Endothelial cell of umbilical vein (primary cell): ENCODE results near the gene VPS26C. TPM values are rescaled to one million over a fixed set of nuclear protein-coding genes. Genes with fewer than 3 reads are reported as not detected.

Source experiments
- BruUV-seq: library from RNA; stranded (reverse); fragments of 400-500 nt; replicated peaks from 2 replicates; lab custom pipeline; 2021; lab: Mats Ljungman, UMichigan
- CTCF ChIA-PET: fragments of 300-600, 350-600 bp; sonication (Branson Sonifier 250); formaldehyde crosslinking; loops from one replicate; lab custom pipeline; 2021; ENCODE audit warnings: antibody characterized with exemption, inconsistent platforms; lab: Charles Lee
- POLR2A ChIA-PET: fragments of 300-600, 350-600 bp; sonication (Branson Sonifier 250); formaldehyde crosslinking; loops from one replicate; lab custom pipeline; 2021; ENCODE audit warnings: antibody characterized with exemption, inconsistent platforms; lab: Charles Lee
- DNase-seq: peaks from one replicate; pipeline ENCODE4 v3.0.0-alpha.2; 2011; ENCODE audit warnings: low read depth, low spot score
- FAIRE-seq: peaks from 2 replicates; lab custom pipeline; 2011; peaks lifted over from hg19 to GRCh38; lab: Jason Lieb, UNC
- H2AFZ ChIP-seq: 2 replicates; pipeline ENCODE4 v1.6.0; 2012; ENCODE audit warnings: low read depth, low read length, control low read depth, inconsistent platforms
- H3K27ac ChIP-seq: 2 replicates; pipeline ENCODE4 v1.5.1; 2011; ENCODE audit warnings: low read depth, mild to moderate bottlenecking, control low read depth, low read length, moderate library complexity; ENCODE audit not compliant: insufficient read depth
- H3K27me3 ChIP-seq, 2 experiments: 2 replicates each; pipeline versions ENCODE4 v1.6.0 to v1.6.1; 2011; ENCODE audit warnings: low read length in 2 of 2, mixed read lengths in 1 of 2; ENCODE audit not compliant: control insufficient read depth in 2 of 2, insufficient read depth in 2 of 2
- H3K36me3 ChIP-seq, 2 experiments: 2 replicates in 1 of 2; 3 replicates in 1 of 2; pipeline ENCODE4 v1.5.1; 2011; ENCODE audit warnings: low read length in 2 of 2, mild to moderate bottlenecking in 1 of 2, moderate library complexity in 1 of 2; ENCODE audit not compliant: control insufficient read depth in 2 of 2, insufficient read depth in 2 of 2; ENCODE audit errors: extremely low read depth in 1 of 2
- H3K4me1 ChIP-seq: 3 replicates; pipeline ENCODE4 v1.5.1; 2011; ENCODE audit warnings: mild to moderate bottlenecking, low read length; ENCODE audit not compliant: control insufficient read depth, insufficient read depth; ENCODE audit errors: extremely low read depth
- H3K4me2 ChIP-seq: 2 replicates; pipeline ENCODE4 v1.6.1; 2011; ENCODE audit warnings: low read length, control low read depth, mixed read lengths; ENCODE audit not compliant: insufficient read depth
- H3K4me3 ChIP-seq, 3 experiments: fragments of 200-600 bp in 1 of 3; sonication (generic), shearing (Covaris generic) in 1 of 3; replicated peaks in 1 of 3; 2 replicates each; pipeline ENCODE4 v1.5.1; 2011 to 2016; ENCODE audit warnings: control low read depth in 3 of 3, low read length in 3 of 3, mild to moderate bottlenecking in 2 of 3, inconsistent platforms in 1 of 3, low read depth in 1 of 3, moderate library complexity in 1 of 3; ENCODE audit not compliant: insufficient read depth in 1 of 3
- H3K79me2 ChIP-seq: 2 replicates; pipeline ENCODE4 v1.6.0; 2012; ENCODE audit warnings: low read length, inconsistent platforms; ENCODE audit not compliant: control insufficient read depth, insufficient read depth
- H3K9ac ChIP-seq: replicated peaks from 2 replicates; pipeline ENCODE3; 2011; ENCODE audit warnings: low read length, control low read depth; ENCODE audit not compliant: insufficient read depth; ENCODE audit errors: extremely low read depth
- H3K9me1 ChIP-seq: replicated peaks from 3 replicates; pipeline ENCODE4 v1.6.0; 2011; ENCODE audit warnings: mild to moderate bottlenecking, low read length; ENCODE audit not compliant: control insufficient read depth, insufficient read depth; ENCODE audit errors: extremely low read depth
- H3K9me3 ChIP-seq: replicated peaks from 2 replicates; pipeline ENCODE4 v1.5.1; 2012; ENCODE audit warnings: low read length, inconsistent platforms; ENCODE audit not compliant: control insufficient read depth, insufficient read depth
- H4K20me1 ChIP-seq: replicated peaks from 2 replicates; pipeline ENCODE3; 2011; ENCODE audit warnings: mild to moderate bottlenecking, low read length; ENCODE audit not compliant: control insufficient read depth, insufficient read depth; ENCODE audit errors: extremely low read depth
- CTCF ChIP-seq, 2 donors: IDR thresholded peaks; 1 replicate in 1 of 2; 2 replicates in 1 of 2; pipeline ENCODE4 v1.5.1; 2011; ENCODE audit warnings: low read length in 2 of 2, mild to moderate bottlenecking in 2 of 2, moderate library complexity in 2 of 2, control low read depth in 1 of 2, inconsistent platforms in 1 of 2, low read depth in 1 of 2; ENCODE audit not compliant: insufficient read depth in 1 of 2; ENCODE audit errors: extremely low read depth in 1 of 2
- EZH2 ChIP-seq: IDR thresholded peaks from 2 replicates; pipeline ENCODE4 v1.6.1; 2012; ENCODE audit warnings: borderline replicate concordance, low read depth, mild to moderate bottlenecking, moderate library complexity, low read length, inconsistent platforms; ENCODE audit not compliant: severe bottlenecking
- FOS ChIP-seq: IDR thresholded peaks from 2 replicates; pipeline ENCODE4 v1.6.1; 2011; ENCODE audit warnings: mild to moderate bottlenecking, low read length, moderate library complexity, borderline replicate concordance; ENCODE audit not compliant: insufficient read depth
- GATA2 ChIP-seq: IDR thresholded peaks from 2 replicates; pipeline ENCODE4 v1.7.0; 2011; ENCODE audit warnings: low read depth, mild to moderate bottlenecking, moderate library complexity, mixed read lengths, low read length; ENCODE audit not compliant: insufficient read length, insufficient read depth
- JUN ChIP-seq: IDR thresholded peaks from 2 replicates; pipeline ENCODE4 v1.6.1; 2011; ENCODE audit warnings: borderline replicate concordance, low read depth; ENCODE audit not compliant: insufficient read length, insufficient read depth
- MAX ChIP-seq: IDR thresholded peaks from 2 replicates; pipeline ENCODE4 v1.6.1; 2011; ENCODE audit not compliant: insufficient read depth, insufficient read length
- MYC ChIP-seq: IDR thresholded peaks from one replicate; pipeline ENCODE4 v1.6.1; 2011; ENCODE audit warnings: mild to moderate bottlenecking, low read depth, low read length
- POLR2A ChIP-seq: IDR thresholded peaks from 2 replicates; pipeline ENCODE4 v1.6.1; 2012; ENCODE audit warnings: low read depth, mild to moderate bottlenecking, control low read depth, low read length
- POLR2AphosphoS5 ChIP-seq: IDR thresholded peaks from 2 replicates; pipeline ENCODE4 v1.6.1; 2012; ENCODE audit warnings: low read depth, mild to moderate bottlenecking, control low read depth, low read length, moderate library complexity; ENCODE audit not compliant: insufficient read depth
- dilution Hi-C: fragments of 300-500 bp; cut with MboI; formaldehyde crosslinking; loops from one replicate; pipeline ENCODE4 v1.15.0; 2019; ENCODE audit warnings: low sequenced_read_pairs; ENCODE audit not compliant: extremely low pct_ligation_motif_present
- intact Hi-C: fragments of 100-400 bp; cut with micrococcal nuclease; formaldehyde crosslinking; loops from one replicate; pipeline ENCODE4 v1.10.0; 2022
- polyA plus RNA-seq, 4 experiments: library from polyadenylated mRNA; depleted of rRNA in 3 of 4; stranded (reverse) in 3 of 4; unstranded in 1 of 4; fragments of >200 nt; gene quantifications; 2 replicates each; pipeline versions ENCODE4 v1.2.1 to v1.2.3, GENCODE V29; 2011 to 2012; ENCODE audit warnings: missing spikeins in 1 of 4
- total RNA-seq: library from RNA; stranded (reverse); gene quantifications from 2 replicates; pipeline ENCODE4 v1.2.3, GENCODE V29; 2021

Gene VPS26C
- total and polyA plus RNA-seq, 2 donors (not counting 3 experiments of a cell fraction or from before 2014, with no cell fraction given): 35.2 to 53.7 TPM

GRCh38 chr21:37210799-37211198 is 56.3 kb downstream of the VPS26C start:
- CTCF ChIA-PET: no interaction called here
- H2AFZ ChIP-seq: no peak overlapping the region
- no peaks in the 10 kb centered on the region for H3K36me3 ChIP-seq
- TF ChIP-seq JUN (no peak), EZH2 (no peak), GATA2 (no peak), MYC (no peak), FOS (no peak), POLR2A (no peak), CTCF (IDR thresholded peaks at IDR 0.05; ENCODE audit: extremely low read depth in 1 of 2, insufficient read depth in 1 of 2, low read depth in 1 of 2, low read length in 2 of 2) (no peak), MAX (no peak), POLR2AphosphoS5 (no peak)
- POLR2A ChIA-PET: no interaction called here
- H3K4me3 ChIP-seq: no peak overlapping the region
- no peaks in the 10 kb centered on the region for H3K79me2 ChIP-seq
- H4K20me1 ChIP-seq: no peaks in the 10 kb centered on the region
- no peak for DNase-seq
- H3K9me1 ChIP-seq: no peaks in the 10 kb centered on the region
- no peak overlapping the region for H3K27ac ChIP-seq
- BruUV-seq: no TSS peak
- H3K9me3 ChIP-seq: no peaks in the 10 kb centered on the region
- no peaks in the 10 kb centered on the region for H3K4me1 ChIP-seq
- FAIRE-seq: no peak
- H3K27me3 ChIP-seq: no peaks in the 10 kb centered on the region
- H3K9ac ChIP-seq: no peak overlapping the region
- H3K4me2 ChIP-seq: no peak overlapping the region
- dilution Hi-C loops: no loop called here
- intact Hi-C loops: no loop called here
